Caco-2 (cell line): ENCODE data around the gene MED10. TPM values are rescaled to one million over a fixed set of nuclear protein-coding genes. Genes with fewer than 3 reads are reported as not detected.

Experiments used
- BruUV-seq: library from RNA; stranded (reverse); fragments of 400-500 nt; replicated peaks from 2 replicates; lab custom pipeline; 2021; lab: Mats Ljungman, UMichigan
- CTCF ChIA-PET: fragments of 300-600 bp; sonication (Branson Sonifier 250); formaldehyde crosslinking; loops from one replicate; lab custom pipeline; 2022; ENCODE audit warnings: antibody characterized with exemption; lab: Charles Lee
- POLR2A ChIA-PET: fragments of 300-600 bp; sonication (Branson Sonifier 250); formaldehyde crosslinking; loops from one replicate; lab custom pipeline; 2022; ENCODE audit warnings: antibody characterized with exemption; lab: Charles Lee
- DNase-seq, 2 experiments: peaks; one replicate each; pipeline versions ENCODE4 v3.0.0 to v3.0.0-alpha.2; 2020 to 2022
- H3K27me3 ChIP-seq: replicated peaks from 2 replicates; pipeline ENCODE4 v1.6.0; 2011; ENCODE audit warnings: low read length; ENCODE audit not compliant: control insufficient read depth, insufficient read depth
- H3K36me3 ChIP-seq: 2 replicates; pipeline ENCODE4 v1.5.1; 2011; ENCODE audit warnings: low read length; ENCODE audit not compliant: control insufficient read depth, insufficient read depth
- H3K4me1 ChIP-seq: fragments of 250-450 bp; sonication (Bioruptor Pico); 2 replicates; pipeline ENCODE4 v1.5.1; 2020; ENCODE audit warnings: mild to moderate bottlenecking
- H3K4me3 ChIP-seq: 2 replicates; pipeline ENCODE4 v1.5.1; 2011; ENCODE audit warnings: low read depth, mild to moderate bottlenecking, control low read depth, low read length
- H3K9me3 ChIP-seq: fragments of 250-450 bp; sonication (Bioruptor Pico); 2 replicates; pipeline ENCODE4 v1.5.1; 2020; ENCODE audit warnings: mild to moderate bottlenecking, moderate library complexity
- H3K27ac Mint-ChIP-seq: one replicate; pipeline ENCODE4 v1.8.0; 2022; ENCODE audit warnings: mixed read lengths; ENCODE audit not compliant: unreplicated experiment
- H3K27me3 Mint-ChIP-seq: one replicate; pipeline ENCODE4 v1.8.0; 2022; ENCODE audit warnings: mixed read lengths; ENCODE audit not compliant: insufficient read depth, unreplicated experiment
- H3K36me3 Mint-ChIP-seq: one replicate; pipeline ENCODE4 v1.8.0; 2022; ENCODE audit warnings: mild to moderate bottlenecking, mixed read lengths; ENCODE audit not compliant: insufficient read depth, unreplicated experiment
- H3K4me1 Mint-ChIP-seq: one replicate; pipeline ENCODE4 v1.8.0; 2022; ENCODE audit warnings: low read depth, mixed read lengths; ENCODE audit not compliant: unreplicated experiment
- H3K4me3 Mint-ChIP-seq: one replicate; pipeline ENCODE4 v1.8.0; 2022; ENCODE audit warnings: mild to moderate bottlenecking, moderate library complexity, mixed read lengths; ENCODE audit not compliant: unreplicated experiment
- H3K9me3 Mint-ChIP-seq: one replicate; pipeline ENCODE4 v1.8.0; 2022; ENCODE audit warnings: mixed read lengths; ENCODE audit not compliant: unreplicated experiment
- CTCF ChIP-seq, 2 experiments: fragments of 200-600 bp in 1 of 2; IDR thresholded peaks; 1 replicate in 1 of 2; 2 replicates in 1 of 2; pipeline versions ENCODE4 v1.5.1 to v1.8.0; 2011 to 2022; ENCODE audit warnings: antibody characterized with exemption in 1 of 2, control low read depth in 1 of 2, inconsistent platforms in 1 of 2, low read depth in 1 of 2, low read length in 1 of 2, mild to moderate bottlenecking in 1 of 2, moderate library complexity in 1 of 2; ENCODE audit not compliant: insufficient read depth in 1 of 2, severe bottlenecking in 1 of 2, unreplicated experiment in 1 of 2
- intact Hi-C: fragments of 100-400 bp; cut with micrococcal nuclease; formaldehyde crosslinking; loops from one replicate; pipeline ENCODE4 v1.10.0; 2022; ENCODE audit not compliant: unreplicated experiment
- total RNA-seq: library from RNA; stranded (reverse); gene quantifications from 2 replicates; pipeline ENCODE4 v1.2.3, GENCODE V29; 2022

MED10 gene
- total RNA-seq, 1 experiment from 2014 or later: 50.6 TPM

DNA sequence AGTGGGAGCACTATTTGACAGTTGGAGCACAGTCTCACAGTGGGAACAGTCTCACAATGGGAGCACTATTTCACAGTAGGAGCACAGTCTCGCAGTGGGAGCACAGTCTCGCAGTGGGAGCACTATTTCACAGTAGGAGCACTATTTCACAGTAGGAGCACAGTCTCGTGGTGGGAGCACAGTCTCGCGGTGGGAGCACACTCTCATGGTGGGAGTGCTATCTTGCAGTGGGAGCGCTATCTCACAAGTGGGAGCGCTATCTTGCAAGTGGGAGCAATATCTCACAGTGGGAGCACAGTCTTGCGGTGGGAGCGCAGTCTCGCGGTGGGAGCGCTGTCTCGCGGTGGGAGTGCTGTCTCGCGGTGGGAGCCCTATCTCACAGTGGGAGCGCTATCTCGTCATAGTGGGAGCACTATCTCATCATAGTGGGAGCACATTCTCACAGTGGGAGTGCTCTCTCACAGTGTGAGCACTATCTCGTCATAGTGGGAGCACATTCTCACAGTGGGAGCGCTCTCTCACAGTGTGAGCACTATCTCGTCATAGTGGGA lies 56.1 kb downstream of the MED10 start:
- no peaks in the 10 kb centered on the region for H3K27me3 ChIP-seq
- POLR2A ChIA-PET: no interaction called here
- no TSS peak for BruUV-seq

More for the DNA sequence above, 56.1 kb downstream of the MED10 start:
- H3K36me3 ChIP-seq: no peaks in the 10 kb centered on the region
- Mint-ChIP-seq H3K36me3 (no peaks in the 10 kb centered on the region), H3K4me1 (no peaks in the 10 kb centered on the region), H3K4me3 (no peak overlapping the region), H3K27ac (no peak overlapping the region), H3K27me3 (peaks cover 4% of the 10 kb centered on the region), H3K9me3 (no peaks in the 10 kb centered on the region)
- no peak for TF ChIP-seq CTCF (IDR thresholded peaks at IDR 0.05; ENCODE audit: insufficient read depth in 1 of 2, low read depth in 1 of 2, low read length in 1 of 2, severe bottlenecking in 1 of 2, unreplicated experiment in 1 of 2)
- no peaks in the 10 kb centered on the region for H3K9me3 ChIP-seq
- no peak for DNase-seq
- CTCF ChIA-PET: no interaction called here
- no peaks in the 10 kb centered on the region for H3K4me1 ChIP-seq
- intact Hi-C loops: no loop called here
- H3K4me3 ChIP-seq: no peak overlapping the region

Other genes with a start within 250 kb of the MED10 start
- not detected in 2 replicates for gene UBE2QL1, start 70.3 kb upstream of the MED10 start, total RNA-seq